Spleen (tissue), 7 donors: Measurements from ENCODE around the gene KDM5B.

ENCODE experiments used
- CTCF ChIP-seq, 11 experiments: fragments of 200-600 bp in 7 of 11; fragments of 450-650 bp in 4 of 11; sonication (generic) in 4 of 11; IDR thresholded peaks in 8 of 11; conservative IDR thresholded peaks in 3 of 11; 1 replicate in 7 of 11; 2 replicates in 4 of 11; pipeline versions ENCODE4 v1.4.0 to v1.8.0; 2016 to 2021; ENCODE audit warnings: antibody characterized with exemption in 11 of 11, inconsistent platforms in 4 of 11, mild to moderate bottlenecking in 1 of 11
- POLR2A ChIP-seq, 3 donors: fragments of 450-650 bp; IDR thresholded peaks; one replicate each; pipeline ENCODE4 v1.5.1; 2017; ENCODE audit warnings: antibody characterized with exemption in 3 of 3, mild to moderate bottlenecking in 1 of 3
- donor health status: DM: no; HTN: no; CAD: no; lungs with moderate emphysema.
- donor health status: DM: no; HTN: no; CAD: no.
- donor health status: DM: no; HTN: no; CAD: no.

DNA sequence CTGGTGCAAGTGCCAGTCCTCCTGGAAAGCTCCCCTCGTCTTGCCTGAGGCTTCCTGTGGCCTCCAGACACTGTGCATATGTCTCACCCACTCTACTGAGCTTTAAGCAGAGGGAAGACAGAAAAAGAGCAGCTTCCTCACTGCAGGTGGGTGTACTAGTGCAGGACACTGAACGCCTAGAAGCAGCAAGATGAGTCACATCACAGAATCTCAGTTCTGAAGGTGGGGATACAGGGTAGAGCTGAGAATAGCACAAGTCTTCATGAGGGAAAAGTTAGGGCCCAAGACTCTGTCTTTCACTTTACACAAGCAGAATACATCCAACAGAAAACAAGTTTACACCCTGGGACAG, 39.9 kb upstream of the KDM5B start:
- TF ChIP-seq CTCF (IDR thresholded peaks at IDR 0.05 in 8 of 11, conservative IDR thresholded peaks at IDR 0.05 in 3 of 11) (no peak), POLR2A (IDR thresholded peaks at IDR 0.05) (no peak)
